ENCODE results near the gene GRIK1. TPM values are rescaled to one million over a fixed set of nuclear protein-coding genes. Genes with fewer than 3 reads are reported as not detected.

GRIK1 gene
- total and polyA plus RNA-seq, 2 experiments from 2014 or later = not detected

DNA sequence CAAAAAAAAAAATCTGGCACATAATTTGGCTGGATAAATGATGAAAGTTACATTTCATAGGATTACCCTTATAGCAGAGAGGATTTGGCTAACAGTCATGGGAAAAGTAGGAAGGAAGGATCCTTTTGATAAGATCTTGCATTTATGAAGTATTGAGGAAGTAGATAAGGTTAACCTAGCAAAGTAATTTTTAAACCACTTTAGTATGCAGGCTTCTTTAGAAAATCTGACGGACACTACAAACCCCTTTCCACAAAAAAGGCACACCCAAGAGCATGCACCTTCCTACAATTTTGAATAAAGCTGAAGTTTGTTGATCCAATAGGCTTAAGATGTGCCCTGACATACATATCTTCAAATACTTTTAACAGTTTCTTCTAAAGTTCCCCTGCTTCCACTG lies 275.2 kb downstream of the GRIK1 start:
- no peaks in the 10 kb centered on the region for H3K4me1 ChIP-seq (ENCODE audit: insufficient read depth)
- no peaks in the 10 kb centered on the region for H3K9me2 ChIP-seq (ENCODE audit: insufficient read depth)
- no peak overlapping the region for H2AFZ ChIP-seq
- WGBS, 2 experiments (ENCODE audit: low coverage in 1 of 2, low lambda C conversion rate in 2 of 2, missing lambda C conversion rate in 2 of 2) = 92 to 95% methylated on average over 1 of the region's 1 CpG
- no peak overlapping the region for H3K9ac ChIP-seq
- H3K4me3 ChIP-seq = no peak overlapping the region
- H3K4me2 ChIP-seq (ENCODE audit: unreplicated experiment) = no peak overlapping the region
- H3K27ac ChIP-seq = no peak overlapping the region
- no peak for DNase-seq
- no peaks in the 10 kb centered on the region for H4K20me1 ChIP-seq (ENCODE audit: insufficient read depth)
- no peaks in the 10 kb centered on the region for H3K36me3 ChIP-seq (ENCODE audit: low read depth)
- H3K9me3 ChIP-seq (ENCODE audit: low read depth) = no peaks in the 10 kb centered on the region
- H3F3A ChIP-seq (ENCODE audit: insufficient read depth) = no peaks in the 10 kb centered on the region
- TF ChIP-seq EZH2 (IDR thresholded peaks at IDR 0.05; ENCODE audit: insufficient read depth, poor library complexity, severe bottlenecking) (no peak), EZH2phosphoT487 (IDR thresholded peaks at IDR 0.05; ENCODE audit: insufficient read depth, low read depth) (no peak)
- in situ Hi-C loops (cut with MboI) = no loop called here
- H3K27me3 ChIP-seq (replicated peaks; ENCODE audit: insufficient read depth) = no peaks in the 10 kb centered on the region; the same call in 1 of the 2 replicates
- no peaks in the 10 kb centered on the region for H3K79me2 ChIP-seq (ENCODE audit: insufficient read depth)

DNA sequence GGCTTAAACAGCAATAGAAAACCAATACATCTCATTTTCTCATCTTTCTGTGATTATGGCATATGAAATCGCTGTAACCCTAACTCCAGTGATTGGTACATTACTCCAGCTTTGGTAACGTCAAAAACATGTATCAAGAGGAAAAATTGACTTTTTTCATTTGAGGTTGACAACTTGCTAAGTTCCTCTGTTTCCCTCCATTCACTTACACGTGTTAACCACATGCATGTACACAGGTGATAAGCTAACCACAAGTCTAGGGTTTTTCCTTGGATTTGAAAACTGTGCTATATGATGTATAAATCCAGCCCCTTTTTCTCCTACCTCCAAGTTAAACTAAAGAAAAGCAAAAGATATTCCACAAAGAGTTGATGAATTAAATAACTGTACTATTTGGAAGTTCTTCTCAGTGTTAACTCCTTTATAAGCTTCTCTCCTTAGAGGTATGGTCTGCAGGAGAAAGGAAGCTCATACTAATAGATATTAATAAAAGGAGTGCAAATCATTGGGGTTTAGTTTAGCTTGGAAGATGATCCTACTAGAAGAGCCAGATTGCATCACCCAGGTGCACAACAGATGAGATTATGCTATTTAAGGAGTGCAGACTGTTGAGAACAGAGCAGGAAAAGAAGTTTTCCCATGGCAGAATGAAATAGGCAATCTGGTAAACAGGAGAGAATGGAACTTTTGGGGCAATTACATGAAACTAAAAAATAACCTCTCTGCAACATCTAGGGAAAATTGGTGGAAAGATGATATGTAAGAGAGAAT lies 277.9 kb downstream of the GRIK1 start:
- in situ Hi-C loops (cut with MboI) = no loop called here
- TF ChIP-seq EZH2 (IDR thresholded peaks at IDR 0.05; ENCODE audit: insufficient read depth, poor library complexity, severe bottlenecking) (no peak), EZH2phosphoT487 (IDR thresholded peaks at IDR 0.05; ENCODE audit: insufficient read depth, low read depth) (no peak)
- H3K4me3 ChIP-seq = no peak overlapping the region
- no peak for DNase-seq
- WGBS, 2 experiments (ENCODE audit: low coverage in 1 of 2, low lambda C conversion rate in 2 of 2, missing lambda C conversion rate in 2 of 2) = 56% methylated on average over 3 of the region's 3 CpGs
- H3K4me1 ChIP-seq (ENCODE audit: insufficient read depth) = peaks cover 4% of the 10 kb centered on the region
- no peak overlapping the region for H2AFZ ChIP-seq
- no peak overlapping the region for H3K4me2 ChIP-seq (ENCODE audit: unreplicated experiment)
- H3K9ac ChIP-seq = no peak overlapping the region
- no peaks in the 10 kb centered on the region for H3K36me3 ChIP-seq (ENCODE audit: low read depth)
- H3K9me3 ChIP-seq (ENCODE audit: low read depth) = no peaks in the 10 kb centered on the region
- no peaks in the 10 kb centered on the region for H3K79me2 ChIP-seq (ENCODE audit: insufficient read depth)
- H4K20me1 ChIP-seq (ENCODE audit: insufficient read depth) = no peaks in the 10 kb centered on the region
- no peaks in the 10 kb centered on the region for H3F3A ChIP-seq (ENCODE audit: insufficient read depth)
- no peaks in the 10 kb centered on the region for H3K27me3 ChIP-seq (replicated peaks; ENCODE audit: insufficient read depth)
- no peak overlapping the region for H3K27ac ChIP-seq
- H3K9me2 ChIP-seq (ENCODE audit: insufficient read depth) = no peaks in the 10 kb centered on the region

DNA sequence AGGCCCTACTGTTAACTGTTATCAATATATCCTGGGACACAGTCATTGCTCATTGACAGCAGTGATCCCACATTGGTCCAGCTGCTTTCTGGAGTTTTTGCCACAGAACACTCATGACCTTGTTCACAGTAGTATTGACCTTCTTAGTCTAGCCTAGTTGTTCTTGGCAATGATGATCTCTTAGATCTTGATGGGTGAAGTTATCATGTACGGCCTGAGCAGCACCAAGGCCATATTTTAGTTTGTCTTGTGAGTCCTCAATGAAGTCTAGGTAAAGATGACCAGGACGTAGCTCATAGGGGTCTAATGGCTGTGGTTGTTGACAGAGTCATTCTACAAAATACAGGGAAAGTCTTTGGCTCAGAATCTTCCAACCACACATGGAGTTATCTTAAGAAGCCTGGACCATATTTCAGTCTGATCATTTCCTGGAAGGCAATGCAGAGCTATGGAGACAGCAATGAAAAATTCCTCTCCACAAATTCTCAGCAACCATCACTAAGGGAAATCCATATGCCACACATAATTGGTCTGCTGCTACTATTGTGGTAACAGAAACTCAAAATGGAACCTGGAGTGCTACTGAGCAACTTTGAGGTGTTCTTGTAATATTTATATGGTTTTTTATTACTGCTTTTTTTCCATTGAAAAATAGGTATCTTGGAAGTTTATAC lies 279.6 kb downstream of the GRIK1 start:
- H3K4me1 ChIP-seq (ENCODE audit: insufficient read depth) = peaks cover 10% of the 10 kb centered on the region
- WGBS, 2 experiments (ENCODE audit: low coverage in 1 of 2, low lambda C conversion rate in 2 of 2, missing lambda C conversion rate in 2 of 2) = 83 to 85% methylated on average over 2 of the region's 2 CpGs
- in situ Hi-C loops (cut with MboI) = no loop called here

DNA sequence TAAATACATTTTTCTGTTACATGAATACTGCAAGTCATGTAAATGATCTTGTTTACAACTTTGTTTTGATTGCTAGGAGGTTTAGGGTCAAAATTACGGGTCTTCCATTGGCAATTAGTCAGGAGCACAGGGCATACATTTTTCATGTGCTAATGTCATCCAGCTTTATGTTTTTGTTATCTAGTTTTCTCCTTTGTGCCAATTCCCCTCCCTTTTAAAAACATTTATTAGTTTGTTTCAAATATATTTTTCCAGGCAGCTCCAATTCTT lies 280.9 kb downstream of the GRIK1 start:
- no peak overlapping the region for H3K27ac ChIP-seq
- 8 to 18% methylated on average over 1 of the region's 1 CpG for WGBS, 2 experiments (ENCODE audit: low coverage in 1 of 2, low lambda C conversion rate in 2 of 2, missing lambda C conversion rate in 2 of 2)
- H3K9me2 ChIP-seq (ENCODE audit: insufficient read depth) = no peaks in the 10 kb centered on the region
- DNase-seq = no peak
- H3K4me2 ChIP-seq (ENCODE audit: unreplicated experiment) = no peak overlapping the region
- H3K79me2 ChIP-seq (ENCODE audit: insufficient read depth) = no peaks in the 10 kb centered on the region
- no peak overlapping the region for H2AFZ ChIP-seq
- no peak overlapping the region for H3K4me3 ChIP-seq
- no peaks in the 10 kb centered on the region for H3K36me3 ChIP-seq (ENCODE audit: low read depth)
- in situ Hi-C loops (cut with MboI) = no loop called here
- H3K9me3 ChIP-seq (ENCODE audit: low read depth) = no peaks in the 10 kb centered on the region
- H3K9ac ChIP-seq = no peak overlapping the region
- H3F3A ChIP-seq (ENCODE audit: insufficient read depth) = no peaks in the 10 kb centered on the region; the same call in 1 of the 2 replicates
- H3K27me3 ChIP-seq (replicated peaks; ENCODE audit: insufficient read depth) = no peaks in the 10 kb centered on the region
- TF ChIP-seq EZH2 (IDR thresholded peaks at IDR 0.05; ENCODE audit: insufficient read depth, poor library complexity, severe bottlenecking) (no peak), EZH2phosphoT487 (IDR thresholded peaks at IDR 0.05; ENCODE audit: insufficient read depth, low read depth) (no peak)
- no peaks in the 10 kb centered on the region for H4K20me1 ChIP-seq (ENCODE audit: insufficient read depth)
- H3K4me1 ChIP-seq (ENCODE audit: insufficient read depth) = peaks cover 10% of the 10 kb centered on the region

More for the DNA sequence above, 279.6 kb downstream of the GRIK1 start:
- Histone ChIP-seq H3K27me3 (replicated peaks; ENCODE audit: insufficient read depth) (no peaks in the 10 kb centered on the region), H3K27ac (no peak overlapping the region), H3K9me3 (ENCODE audit: low read depth) (no peaks in the 10 kb centered on the region), H3K9ac (no peak overlapping the region), H2AFZ (no peak overlapping the region), H3K79me2 (ENCODE audit: insufficient read depth) (no peaks in the 10 kb centered on the region), H3K36me3 (ENCODE audit: low read depth) (no peaks in the 10 kb centered on the region), H3K9me2 (ENCODE audit: insufficient read depth) (no peaks in the 10 kb centered on the region), H3K4me2 (ENCODE audit: unreplicated experiment) (no peak overlapping the region), H4K20me1 (ENCODE audit: insufficient read depth) (no peaks in the 10 kb centered on the region), H3F3A (ENCODE audit: insufficient read depth) (no peaks in the 10 kb centered on the region; the same call in 1 of the 2 replicates), H3K4me3 (no peak overlapping the region)
- TF ChIP-seq EZH2 (IDR thresholded peaks at IDR 0.05; ENCODE audit: insufficient read depth, poor library complexity, severe bottlenecking) (no peak), EZH2phosphoT487 (IDR thresholded peaks at IDR 0.05; ENCODE audit: insufficient read depth, low read depth) (no peak)
- DNase-seq = no peak
